HepG2 (cell line): ENCODE results near the gene PLCB1. TPM values are rescaled to one million over a fixed set of nuclear protein-coding genes. Genes with fewer than 3 reads are reported as not detected.

ENCODE experiments used
- ATAC-seq: fragments of 200-7000 bp; cut with Tn5 transposase; 3 replicates; pipeline ENCODE4 v1.9.1; 2020; ENCODE audit warnings: mild to moderate bottlenecking, moderate library complexity
- BruUV-seq: library from RNA; stranded (reverse); fragments of 400-500 nt; replicated peaks from 2 replicates; lab custom pipeline; 2021; lab: Mats Ljungman, UMichigan
- CTCF ChIA-PET: fragments of 300-600 bp; formaldehyde crosslinking; extraction: SDS; loops from one replicate; lab custom pipeline; 2021; ENCODE audit warnings: low total read pairs, inconsistent platforms, low intra/inter-chr PET ratio; lab: Yijun Ruan, JAX
- POLR2A ChIA-PET: fragments of 350-600 bp; sonication (Branson Sonifier 250); formaldehyde crosslinking; loops from one replicate; lab custom pipeline; 2020; ENCODE audit warnings: antibody characterized with exemption, inconsistent platforms; lab: Yijun Ruan, JAX
- DNase-seq: peaks from one replicate; pipeline ENCODE4 v3.0.0-alpha.2; 2015; ENCODE audit warnings: low spot score
- FAIRE-seq: peaks from 3 replicates; lab custom pipeline; 2011; peaks lifted over from hg19 to GRCh38; lab: Jason Lieb, UNC
- H2AFZ ChIP-seq: one replicate; pipeline ENCODE4 v1.6.1; 2011; ENCODE audit warnings: low read length, inconsistent platforms
- H3K27ac ChIP-seq: fragments of 300-600 bp; 3 replicates; pipeline ENCODE4 v1.8.0; 2011; ENCODE audit warnings: mixed run types, mild to moderate bottlenecking, mixed read lengths, low read length, inconsistent platforms; ENCODE audit not compliant: insufficient read depth; ENCODE audit errors: extremely low read length
- H3K27me3 ChIP-seq, 2 experiments: fragments of 200-600 bp in 1 of 2; 2 replicates in 1 of 2; 3 replicates in 1 of 2; pipeline versions ENCODE4 v1.6.0 to v1.8.0; 2011; ENCODE audit warnings: low read length in 2 of 2, mild to moderate bottlenecking in 2 of 2, moderate library complexity in 2 of 2, inconsistent platforms in 1 of 2; ENCODE audit not compliant: insufficient read depth in 2 of 2, control insufficient read depth in 1 of 2
- H3K36me3 ChIP-seq, 2 experiments: fragments of 200-600 bp in 1 of 2; replicated peaks in 1 of 2; 2 replicates in 1 of 2; 3 replicates in 1 of 2; pipeline versions ENCODE4 v1.5.1 to v1.8.0; 2011; ENCODE audit warnings: low read length in 2 of 2, inconsistent platforms in 1 of 2; ENCODE audit not compliant: insufficient read depth in 2 of 2, control insufficient read depth in 1 of 2
- H3K4me1 ChIP-seq: 2 replicates; pipeline ENCODE4 v1.5.1; 2012; ENCODE audit warnings: low read length, inconsistent platforms; ENCODE audit not compliant: insufficient read depth
- H3K4me2 ChIP-seq: 2 replicates; pipeline ENCODE4 v1.6.0; 2011; ENCODE audit warnings: low read depth, low read length, inconsistent platforms
- H3K4me3 ChIP-seq, 3 experiments: fragments of 200-600 bp in 1 of 3; sonication (generic), shearing (Covaris generic) in 1 of 3; replicated peaks in 1 of 3; 2 replicates each; pipeline ENCODE4 v1.5.1; 2011 to 2016; ENCODE audit warnings: low read length in 3 of 3, inconsistent platforms in 2 of 3, low read depth in 2 of 3, mild to moderate bottlenecking in 2 of 3, control low read depth in 1 of 3, mixed read lengths in 1 of 3; ENCODE audit not compliant: insufficient read depth in 1 of 3
- H3K79me2 ChIP-seq: one replicate; pipeline ENCODE4 v1.6.1; 2011; ENCODE audit warnings: low read length, inconsistent platforms; ENCODE audit not compliant: insufficient read depth
- H3K9ac ChIP-seq: 2 replicates; pipeline ENCODE4 v1.6.0; 2011; ENCODE audit warnings: mild to moderate bottlenecking, low read depth, low read length, inconsistent platforms; ENCODE audit not compliant: insufficient read depth
- H3K9me3 ChIP-seq: 2 replicates; pipeline ENCODE4 v1.5.1; 2012; ENCODE audit warnings: mild to moderate bottlenecking, low read length
- H4K20me1 ChIP-seq: 2 replicates; pipeline ENCODE4 v1.6.0; 2011; ENCODE audit warnings: inconsistent platforms, mild to moderate bottlenecking, low read length, moderate library complexity; ENCODE audit not compliant: insufficient read depth
- CAMTA2 ChIP-seq: sonication (generic); formaldehyde crosslinking; IDR thresholded peaks from 2 replicates; pipeline ENCODE4 v1.4.0; 2020; ENCODE audit warnings: mild to moderate bottlenecking, missing genetic modification reagents, borderline replicate concordance
- DZIP1 ChIP-seq: sonication (generic); formaldehyde crosslinking; IDR thresholded peaks from 2 replicates; pipeline ENCODE4 v1.5.0; 2020; ENCODE audit warnings: mild to moderate bottlenecking, missing genetic modification reagents
- E2F1 ChIP-seq: sonication (generic); formaldehyde crosslinking; IDR thresholded peaks from 2 replicates; pipeline ENCODE4 v1.5.0; 2020; ENCODE audit warnings: missing genetic modification reagents
- GATA4 ChIP-seq: sonication (generic); IDR thresholded peaks from 2 replicates; pipeline ENCODE4 v1.6.1; 2016; ENCODE audit warnings: antibody characterized with exemption, low read depth, borderline replicate concordance
- GPBP1L1 ChIP-seq: sonication (generic); formaldehyde crosslinking; IDR thresholded peaks from 2 replicates; pipeline ENCODE4 v1.5.0; 2020; ENCODE audit warnings: mild to moderate bottlenecking, missing genetic modification reagents
- RORA ChIP-seq: sonication (generic); formaldehyde crosslinking; IDR thresholded peaks from 2 replicates; pipeline ENCODE4 v1.5.0; 2020; ENCODE audit warnings: mild to moderate bottlenecking, missing genetic modification reagents, moderate library complexity
- SP2 ChIP-seq: sonication (generic); formaldehyde crosslinking; IDR thresholded peaks from 2 replicates; pipeline ENCODE4 v1.5.1; 2020; ENCODE audit warnings: mild to moderate bottlenecking, missing genetic modification reagents
- SYNCRIP ChIP-seq: fragments of 200-400 bp; formaldehyde crosslinking; IDR thresholded peaks from 2 replicates; pipeline ENCODE4 v1.6.1; 2018; ENCODE audit warnings: mild to moderate bottlenecking, low read depth, low read length; ENCODE audit not compliant: insufficient read depth
- TBP ChIP-seq: sonication (generic); formaldehyde crosslinking; IDR thresholded peaks from 2 replicates; pipeline ENCODE4 v1.5.0; 2020; ENCODE audit warnings: missing genetic modification reagents
- ZMYM3 ChIP-seq: sonication (generic); formaldehyde crosslinking; IDR thresholded peaks from 2 replicates; pipeline ENCODE4 v1.5.1; 2020; ENCODE audit warnings: mild to moderate bottlenecking, missing genetic modification reagents
- ZNF570 ChIP-seq: sonication (generic); formaldehyde crosslinking; IDR thresholded peaks from 2 replicates; pipeline ENCODE4 v1.4.0; 2020; ENCODE audit warnings: mild to moderate bottlenecking, missing genetic modification reagents, borderline replicate concordance
- ZNF691 ChIP-seq: sonication (generic); formaldehyde crosslinking; IDR thresholded peaks from 2 replicates; pipeline ENCODE4 v1.4.0; 2020; ENCODE audit warnings: missing genetic modification reagents, low read depth, mild to moderate bottlenecking, borderline replicate concordance
- ZNF83 ChIP-seq: sonication (generic); formaldehyde crosslinking; IDR thresholded peaks from 2 replicates; pipeline ENCODE4 v1.4.0; 2020; ENCODE audit warnings: missing genetic modification reagents, mild to moderate bottlenecking, borderline replicate concordance
- WGBS: methylation state at CpG from one replicate; pipeline ENCODE4 v1.1.6; 2017; ENCODE audit warnings: low lambda C conversion rate; 5-methylcytosine and 5-hydroxymethylcytosine counted together
- in situ Hi-C: cut with HindIII; loops from 2 replicates; pipeline ENCODE4 v1.10.0; 2017; ENCODE audit warnings: low pct_unique_long_range_greater_than_20kb; ENCODE audit not compliant: extremely low pct_ligation_motif_present
- intact Hi-C: fragments of 100-400 bp; cut with micrococcal nuclease; formaldehyde crosslinking; loops from one replicate; pipeline ENCODE4 v1.10.0; 2022; ENCODE audit not compliant: unreplicated experiment
- polyA plus RNA-seq, 8 experiments: library from polyadenylated mRNA; depleted of rRNA in 3 of 8; stranded (reverse) in 7 of 8; unstranded in 1 of 8; fragments of >200 nt; fragmentation: Illumina TruSeq in 4 of 8; extraction: Trizol in 4 of 8; gene quantifications; 2 replicates each; pipeline versions ENCODE4 v1.2.1 to v1.2.3, GENCODE V29; 2011 to 2016; ENCODE audit warnings: low read depth in 4 of 8, missing spikeins in 1 of 8, mixed read lengths in 1 of 8; ENCODE audit not compliant: insufficient read depth in 1 of 8
- total RNA-seq, 5 experiments: library from RNA; depleted of rRNA; stranded (reverse); fragments of >200 nt; fragmentation: Illumina TruSeq; extraction: Trizol; gene quantifications; 2 replicates each; pipeline ENCODE4 v1.2.3, GENCODE V29; 2016; ENCODE audit warnings: low read depth in 1 of 5

PLCB1 gene
- total and polyA plus RNA-seq, 2 of the 13 experiments (the other 11 are each of a cell fraction or from before 2014, with no cell fraction given) = 42.4 to 55.9 TPM

- Histone ChIP-seq H3K9ac (no peak overlapping the region), H3K79me2 (no peaks in the 10 kb centered on the region), H3K27me3 (no peaks in the 10 kb centered on the region), H3K9me3 (no peaks in the 10 kb centered on the region), H3K4me2 (no peak overlapping the region), H2AFZ (no peak overlapping the region), H3K4me3 (no peak overlapping the region), H4K20me1 (peaks cover 4% of the 10 kb centered on the region; the same call in 1 of the 2 replicates), H3K27ac (no peak overlapping the region), H3K4me1 (no peaks in the 10 kb centered on the region), H3K36me3 (peaks cover 0 to 4% of the 10 kb centered on the region in 2 experiments; a peak in 1 of 5 replicates)
- WGBS = 96% methylated on average over 1 of the region's 1 CpG
- no peak for FAIRE-seq
- TF ChIP-seq CAMTA2 (CRISPR knock-in tag) = no peak
- TF ChIP-seq RORA = no peak
- TF ChIP-seq E2F1 (CRISPR knock-in tag) = no peak
- TF ChIP-seq ZNF691 (CRISPR knock-in tag) = no peak
- TF ChIP-seq SYNCRIP = no peak
- no peak for TF ChIP-seq SP2 (CRISPR knock-in tag)
- TF ChIP-seq TBP = no peak
- no peak for TF ChIP-seq ZNF570 (CRISPR knock-in tag)
- TF ChIP-seq ZNF83 = no peak
- TF ChIP-seq GATA4 = no peak
- TF ChIP-seq GPBP1L1 (CRISPR knock-in tag) = no peak
- TF ChIP-seq ZMYM3 (CRISPR knock-in tag) = no peak
- TF ChIP-seq DZIP1 (CRISPR knock-in tag) = no peak
- POLR2A ChIA-PET = no interaction called here
- intact Hi-C loops = no loop called here
- no TSS peak for BruUV-seq
- no peak for ATAC-seq
- no peak for DNase-seq
- in situ Hi-C loops = loop anchor here (5.0 to 10.0 kb wide), 2 partner anchors 172 to 259 kb away; partner anchors contain the start of gene PLCB1
- CTCF ChIA-PET = interaction anchor here (2.9 kb wide), 1 partner anchor 172 kb away, joined by 23 read pairs; the partner anchor contains the start of gene PLCB1
Observed at GRCh38 chr20:8304124-8304816, 172.2 kb downstream of the PLCB1 start.
